HepG2 (cell line): ENCODE measurements around the gene DGCR8. TPM values are rescaled to one million over a fixed set of nuclear protein-coding genes. Genes with fewer than 3 reads are reported as not detected.

Experiments used
- CBFB ChIP-seq: sonication (generic); formaldehyde crosslinking; IDR thresholded peaks from 2 replicates; pipeline ENCODE4 v1.4.0; 2020; ENCODE audit warnings: missing genetic modification reagents
- CREB3 ChIP-seq: sonication (generic); formaldehyde crosslinking; IDR thresholded peaks from 2 replicates; pipeline ENCODE4 v1.5.0; 2020; ENCODE audit warnings: missing genetic modification reagents
- FOXC1 ChIP-seq: sonication (generic); formaldehyde crosslinking; IDR thresholded peaks from 2 replicates; pipeline ENCODE4 v1.8.0; 2022; ENCODE audit warnings: mild to moderate bottlenecking, missing genetic modification reagents, borderline replicate concordance
- GLI4 ChIP-seq: sonication (generic); formaldehyde crosslinking; IDR thresholded peaks from 2 replicates; pipeline ENCODE4 v1.5.1; 2020; ENCODE audit warnings: missing genetic modification reagents, mild to moderate bottlenecking, moderate library complexity, borderline replicate concordance
- GTF3A ChIP-seq: sonication (generic); formaldehyde crosslinking; conservative IDR thresholded peaks from 2 replicates; pipeline ENCODE4 v1.4.0; 2020; ENCODE audit warnings: mild to moderate bottlenecking, missing genetic modification reagents
- MXI1 ChIP-seq: IDR thresholded peaks from 3 replicates; pipeline ENCODE4 v1.6.1; 2012; ENCODE audit warnings: low read depth, low read length, inconsistent platforms, borderline replicate concordance
- NFYC ChIP-seq: IDR thresholded peaks from 2 replicates; pipeline ENCODE4 v1.6.1; 2016; ENCODE audit warnings: missing genetic modification reagents, missing compliant biosample characterization
- NR1H2 ChIP-seq: sonication (generic); formaldehyde crosslinking; IDR thresholded peaks from 2 replicates; pipeline ENCODE4 v1.8.1; 2022; ENCODE audit warnings: low read depth, missing genetic modification reagents, borderline replicate concordance
- ONECUT2 ChIP-seq: sonication (generic); formaldehyde crosslinking; IDR thresholded peaks from 2 replicates; pipeline ENCODE4 v1.4.0; 2020; ENCODE audit warnings: missing genetic modification reagents
- RBM39 ChIP-seq: fragments of 200-400 bp; formaldehyde crosslinking; IDR thresholded peaks from one replicate; pipeline ENCODE4 v1.6.1; 2018; ENCODE audit warnings: antibody characterized with exemption, mild to moderate bottlenecking, low read depth, low read length; ENCODE audit not compliant: poor library complexity, severe bottlenecking
- STAT6 ChIP-seq: sonication (generic); formaldehyde crosslinking; IDR thresholded peaks from 2 replicates; pipeline ENCODE4 v1.4.0; 2020; ENCODE audit warnings: missing genetic modification reagents, mild to moderate bottlenecking, borderline replicate concordance
- THRA ChIP-seq: sonication (generic); formaldehyde crosslinking; IDR thresholded peaks from 2 replicates; pipeline ENCODE4 v1.4.0; 2020; ENCODE audit warnings: missing genetic modification reagents, borderline replicate concordance
- YEATS2 ChIP-seq: sonication (generic); formaldehyde crosslinking; IDR thresholded peaks from 2 replicates; pipeline ENCODE4 v1.4.0; 2020; ENCODE audit warnings: missing genetic modification reagents, borderline replicate concordance
- ZNF446 ChIP-seq: sonication (generic); formaldehyde crosslinking; IDR thresholded peaks from 2 replicates; pipeline ENCODE4 v1.5.0; 2020; ENCODE audit warnings: mild to moderate bottlenecking, missing genetic modification reagents
- ZNF512B ChIP-seq: sonication (generic); formaldehyde crosslinking; IDR thresholded peaks from 2 replicates; pipeline ENCODE4 v1.5.1; 2020; ENCODE audit warnings: missing genetic modification reagents, mild to moderate bottlenecking, borderline replicate concordance
- polyA plus RNA-seq, 8 experiments: library from polyadenylated mRNA; depleted of rRNA in 3 of 8; stranded (reverse) in 7 of 8; unstranded in 1 of 8; fragments of >200 nt; fragmentation: Illumina TruSeq in 4 of 8; extraction: Trizol in 4 of 8; gene quantifications; 2 replicates each; pipeline versions ENCODE4 v1.2.1 to v1.2.3, GENCODE V29; 2011 to 2016; ENCODE audit warnings: low read depth in 4 of 8, missing spikeins in 1 of 8, mixed read lengths in 1 of 8; ENCODE audit not compliant: insufficient read depth in 1 of 8
- total RNA-seq, 5 experiments: library from RNA; depleted of rRNA; stranded (reverse); fragments of >200 nt; fragmentation: Illumina TruSeq; extraction: Trizol; gene quantifications; 2 replicates each; pipeline ENCODE4 v1.2.3, GENCODE V29; 2016; ENCODE audit warnings: low read depth in 1 of 5
- TF ChIP-seq, protein P1 (sequence below): sonication (generic); formaldehyde crosslinking; IDR thresholded peaks from 2 replicates; pipeline ENCODE4 v1.4.0; 2020; ENCODE audit warnings: missing genetic modification reagents
- TF ChIP-seq, protein P2 (sequence below): IDR thresholded peaks from 2 replicates; pipeline ENCODE4 v1.6.1; 2016

Gene DGCR8
- total and polyA plus RNA-seq, 2 of the 13 experiments (the other 11 are each of a cell fraction or from before 2014, with no cell fraction given) = 10.2 to 23.2 TPM

DNA sequence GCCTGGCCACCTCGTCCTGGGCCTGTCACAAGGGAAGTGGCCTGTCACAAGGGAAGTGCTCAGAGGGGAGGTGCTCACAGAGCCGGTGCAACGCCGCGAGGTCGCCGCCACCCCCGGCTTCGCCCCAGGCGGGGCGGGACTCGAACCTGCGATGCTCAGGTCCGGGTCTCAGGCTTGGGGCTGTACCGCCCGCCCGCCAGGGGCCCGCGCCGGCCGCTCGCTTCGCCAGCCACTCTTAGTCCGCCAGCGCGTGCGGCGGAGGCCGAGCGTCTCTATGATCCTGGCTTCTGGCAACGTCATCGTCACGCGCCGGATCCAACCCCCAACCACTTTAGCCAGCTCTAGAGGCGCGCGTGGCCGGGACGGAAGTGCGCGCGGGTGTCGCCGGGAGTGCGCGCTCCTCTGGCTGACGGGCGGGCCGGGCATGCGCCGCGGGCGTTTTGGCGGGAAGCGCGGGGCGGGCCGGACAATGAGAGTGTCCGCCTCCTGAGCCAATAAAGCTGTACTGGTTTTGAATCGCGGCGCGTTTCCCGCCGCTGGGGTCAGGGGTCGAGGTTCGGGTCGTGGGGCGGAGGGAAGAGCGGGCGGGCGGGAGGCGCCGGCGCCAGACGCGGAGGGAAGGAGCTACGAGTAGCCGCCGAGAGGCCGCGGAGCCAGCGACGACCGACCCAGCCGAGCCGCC is 37.1 kb downstream of the DGCR8 start, which contains the start of gene TRMT2A (continued):
- no peak for TF ChIP-seq ZNF512B (CRISPR knock-in tag)
- TF ChIP-seq MXI1 = peak; percentile 94; the same call in 2 of the 3 replicates
- no peak for TF ChIP-seq ONECUT2 (CRISPR knock-in tag)
- TF ChIP-seq NFYC (CRISPR knock-in tag) = peak; percentile 67; the same call in 1 of the 2 replicates
- TF ChIP-seq, protein P1, sequence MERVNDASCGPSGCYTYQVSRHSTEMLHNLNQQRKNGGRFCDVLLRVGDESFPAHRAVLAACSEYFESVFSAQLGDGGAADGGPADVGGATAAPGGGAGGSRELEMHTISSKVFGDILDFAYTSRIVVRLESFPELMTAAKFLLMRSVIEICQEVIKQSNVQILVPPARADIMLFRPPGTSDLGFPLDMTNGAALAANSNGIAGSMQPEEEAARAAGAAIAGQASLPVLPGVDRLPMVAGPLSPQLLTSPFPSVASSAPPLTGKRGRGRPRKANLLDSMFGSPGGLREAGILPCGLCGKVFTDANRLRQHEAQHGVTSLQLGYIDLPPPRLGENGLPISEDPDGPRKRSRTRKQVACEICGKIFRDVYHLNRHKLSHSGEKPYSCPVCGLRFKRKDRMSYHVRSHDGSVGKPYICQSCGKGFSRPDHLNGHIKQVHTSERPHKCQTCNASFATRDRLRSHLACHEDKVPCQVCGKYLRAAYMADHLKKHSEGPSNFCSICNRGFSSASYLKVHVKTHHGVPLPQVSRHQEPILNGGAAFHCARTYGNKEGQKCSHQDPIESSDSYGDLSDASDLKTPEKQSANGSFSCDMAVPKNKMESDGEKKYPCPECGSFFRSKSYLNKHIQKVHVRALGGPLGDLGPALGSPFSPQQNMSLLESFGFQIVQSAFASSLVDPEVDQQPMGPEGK (CRISPR knock-in tag) = peak; percentile 11; the same call in 1 of the 2 replicates
- TF ChIP-seq GLI4 (CRISPR knock-in tag) = no peak
- TF ChIP-seq FOXC1 (CRISPR knock-in tag) = peak; percentile 69; the same call in 1 of the 2 replicates
- TF ChIP-seq STAT6 (CRISPR knock-in tag) = no peak; the same call in 1 of the 2 replicates
- peak; percentile 94 for TF ChIP-seq CBFB (CRISPR knock-in tag)
- TF ChIP-seq RBM39 = no peak
- TF ChIP-seq GTF3A = no peak; the same call in 1 of the 2 replicates
- TF ChIP-seq THRA (CRISPR knock-in tag) = no peak; the same call in 1 of the 2 replicates
- peak; percentile 88 for TF ChIP-seq YEATS2 (CRISPR knock-in tag)
- no peak for TF ChIP-seq NR1H2
- peak; percentile 86 for TF ChIP-seq ZNF446 (CRISPR knock-in tag)
- TF ChIP-seq, protein P2, sequence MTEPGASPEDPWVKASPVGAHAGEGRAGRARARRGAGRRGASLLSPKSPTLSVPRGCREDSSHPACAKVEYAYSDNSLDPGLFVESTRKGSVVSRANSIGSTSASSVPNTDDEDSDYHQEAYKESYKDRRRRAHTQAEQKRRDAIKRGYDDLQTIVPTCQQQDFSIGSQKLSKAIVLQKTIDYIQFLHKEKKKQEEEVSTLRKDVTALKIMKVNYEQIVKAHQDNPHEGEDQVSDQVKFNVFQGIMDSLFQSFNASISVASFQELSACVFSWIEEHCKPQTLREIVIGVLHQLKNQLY = peak; percentile 55; the same call in 1 of the 2 replicates
- no peak for TF ChIP-seq CREB3 (CRISPR knock-in tag)
